GM18868 (cell line): ENCODE data around the gene MYO3A.

ENCODE experiments used
- ATAC-seq: cut with Tn5 transposase; IDR thresholded peaks from one replicate; pipeline ENCODE4 v1.9.1; 2021; ENCODE audit warnings: mild to moderate bottlenecking, moderate library complexity; ENCODE audit not compliant: unreplicated experiment

The MYO3A gene

GRCh38 chr10:26211781-26212444 lies 277.9 kb downstream of the MYO3A start:
- ATAC-seq: no peak

DNA sequence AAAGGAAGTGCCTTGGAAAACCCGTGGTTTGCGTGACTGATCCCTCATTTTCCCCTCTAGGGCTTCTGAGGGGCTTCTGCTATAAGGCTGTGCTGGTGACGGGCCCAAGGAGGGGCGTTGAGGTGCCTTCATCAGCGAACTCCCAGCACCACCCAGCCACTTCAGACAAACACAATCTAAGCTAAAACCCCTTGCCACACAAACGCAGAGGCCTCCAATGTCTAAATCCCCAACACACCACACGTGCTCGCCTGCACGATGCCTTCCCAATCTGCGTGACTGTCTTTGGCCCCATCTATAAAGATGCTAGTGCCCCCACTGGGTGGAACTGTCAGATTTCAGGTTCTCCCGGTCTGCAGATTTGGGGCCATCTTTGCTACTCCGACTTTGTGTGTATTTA lies 278.5 kb downstream of the MYO3A start:
- no peak for ATAC-seq

DNA sequence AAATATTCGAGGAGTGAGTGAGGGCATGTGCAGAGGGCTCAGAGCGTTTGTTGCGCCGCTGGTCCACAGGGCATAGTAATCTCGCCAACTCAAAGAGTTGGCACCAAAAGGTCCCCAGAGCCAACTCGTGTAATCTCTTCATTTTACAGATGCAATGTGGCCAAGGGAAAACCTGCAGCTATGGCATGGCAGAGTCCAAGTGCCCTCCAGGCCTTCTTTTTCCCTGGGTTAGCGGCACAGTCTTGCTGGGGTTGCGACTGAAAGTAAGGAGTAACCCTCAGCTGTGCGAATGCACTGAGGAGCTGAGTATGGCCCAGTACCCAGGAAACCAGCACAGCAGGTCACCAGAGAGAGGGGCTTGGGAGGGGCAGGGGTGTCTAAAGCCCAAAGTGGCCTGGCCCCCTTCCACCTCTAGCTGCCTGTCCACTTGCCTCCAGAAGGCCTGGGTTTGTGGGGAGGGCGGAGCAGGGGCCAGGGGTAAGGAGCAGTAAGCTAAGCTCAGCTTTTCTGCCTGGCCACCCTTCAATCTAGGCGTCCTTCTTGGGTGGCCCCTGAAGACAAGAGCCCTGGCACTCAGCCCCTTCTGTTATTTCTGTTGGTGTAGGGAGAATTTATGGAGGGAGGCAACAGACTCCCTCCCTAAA lies 279.2 kb downstream of the MYO3A start:
- ATAC-seq: no peak

GRCh38 chr10:26214004-26214403 lies 280.0 kb downstream of the MYO3A start:
- no peak for ATAC-seq

DNA sequence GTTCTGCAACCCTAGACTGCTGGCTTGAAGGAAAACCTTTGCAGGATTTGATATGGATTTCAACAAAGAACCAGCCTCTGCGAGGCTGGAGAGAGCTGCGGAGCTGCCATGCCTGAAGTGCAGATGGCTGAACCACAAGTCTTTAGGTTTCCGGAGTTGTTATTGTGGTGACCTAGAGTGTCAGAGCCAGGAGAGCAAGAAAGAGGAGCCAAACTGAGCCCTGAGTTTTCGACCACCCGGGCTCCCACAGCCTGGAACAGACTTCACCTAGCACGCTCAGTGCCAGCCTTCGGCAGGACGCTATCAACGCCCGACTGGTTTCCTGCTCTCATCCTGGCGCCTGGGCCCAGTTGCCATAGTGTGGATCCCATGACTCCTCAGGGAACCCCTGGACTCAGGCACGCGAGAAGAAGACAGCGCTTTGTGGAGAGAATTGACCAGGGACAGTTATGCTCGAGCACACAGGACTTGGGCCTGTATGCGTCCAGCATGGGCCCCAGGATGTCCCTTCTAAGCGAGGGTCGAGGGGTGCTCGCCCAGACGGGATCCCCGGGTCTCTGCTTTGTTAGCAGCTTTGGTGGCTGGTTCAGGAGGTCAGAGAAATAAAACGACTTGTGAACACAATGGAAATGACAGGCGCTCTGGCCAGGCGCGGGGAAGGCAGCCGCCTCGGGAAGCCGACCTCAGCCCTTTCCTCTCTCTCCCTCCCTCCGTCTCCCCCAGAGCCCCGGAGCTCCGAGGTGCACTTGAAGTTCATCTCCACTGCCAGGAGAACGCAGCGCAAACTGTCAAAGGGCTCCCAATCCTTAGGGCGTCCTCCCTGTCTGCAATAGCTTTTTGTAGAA lies 280.7 kb downstream of the MYO3A start:
- ATAC-seq: no peak

DNA sequence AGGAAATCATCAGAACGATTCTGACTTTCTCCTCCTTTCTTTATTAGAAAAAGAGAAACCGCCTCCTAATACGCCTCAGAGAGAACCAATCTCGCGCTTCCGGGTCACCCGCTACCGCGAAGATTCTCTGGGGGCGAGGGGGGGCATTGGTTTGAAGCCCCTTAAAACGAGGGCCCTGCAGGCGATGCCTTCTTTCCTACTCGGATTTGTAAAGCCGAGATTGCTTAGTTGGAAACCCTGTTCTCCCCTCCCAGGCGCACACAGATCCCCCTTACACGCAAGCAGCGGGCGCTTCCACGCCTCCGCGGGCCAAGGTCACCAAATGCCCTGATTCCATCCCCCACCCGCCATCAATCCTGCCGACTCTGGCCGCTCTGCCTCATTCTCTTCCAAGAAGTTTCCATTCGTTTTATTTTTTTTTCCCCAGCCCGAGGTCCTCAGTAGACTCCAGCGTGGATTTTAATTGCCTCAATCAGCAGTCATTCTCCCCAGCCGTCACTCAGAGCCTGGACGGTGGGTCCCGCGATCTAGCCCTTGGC lies 281.4 kb downstream of the MYO3A start:
- no peak for ATAC-seq

DNA sequence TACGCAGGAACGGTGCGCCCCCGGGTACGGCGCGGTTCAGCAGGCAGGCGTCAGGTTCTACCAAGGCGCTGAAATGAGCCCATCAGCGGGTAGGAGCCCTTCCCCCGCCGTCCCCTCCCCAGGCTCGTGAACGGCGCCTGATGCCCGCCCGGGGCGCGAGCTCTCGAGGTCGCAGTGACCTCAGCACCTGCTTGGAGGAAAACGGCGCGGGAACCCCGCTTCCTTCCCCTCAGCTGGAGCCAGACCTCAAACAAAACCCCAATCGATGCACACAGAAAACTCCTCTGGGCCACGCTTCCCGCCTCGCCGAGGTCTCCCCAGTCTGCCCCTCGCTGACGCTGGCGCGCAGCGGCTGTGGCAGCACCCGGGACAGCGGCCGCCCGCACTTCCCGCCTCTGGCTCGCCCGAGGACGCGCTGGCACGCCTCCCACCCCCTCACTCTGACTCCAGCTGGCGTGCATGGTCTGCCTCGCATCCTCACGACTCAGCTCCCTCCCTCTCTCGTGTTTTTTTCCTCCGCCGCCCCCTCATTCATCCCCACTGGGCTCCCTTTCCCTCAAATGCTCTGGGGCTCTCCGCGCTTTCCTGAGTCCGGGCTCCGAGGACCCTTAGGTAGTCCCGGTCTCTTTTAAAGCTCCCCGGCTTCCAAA lies 282.0 kb downstream of the MYO3A start:
- no peak for ATAC-seq

DNA sequence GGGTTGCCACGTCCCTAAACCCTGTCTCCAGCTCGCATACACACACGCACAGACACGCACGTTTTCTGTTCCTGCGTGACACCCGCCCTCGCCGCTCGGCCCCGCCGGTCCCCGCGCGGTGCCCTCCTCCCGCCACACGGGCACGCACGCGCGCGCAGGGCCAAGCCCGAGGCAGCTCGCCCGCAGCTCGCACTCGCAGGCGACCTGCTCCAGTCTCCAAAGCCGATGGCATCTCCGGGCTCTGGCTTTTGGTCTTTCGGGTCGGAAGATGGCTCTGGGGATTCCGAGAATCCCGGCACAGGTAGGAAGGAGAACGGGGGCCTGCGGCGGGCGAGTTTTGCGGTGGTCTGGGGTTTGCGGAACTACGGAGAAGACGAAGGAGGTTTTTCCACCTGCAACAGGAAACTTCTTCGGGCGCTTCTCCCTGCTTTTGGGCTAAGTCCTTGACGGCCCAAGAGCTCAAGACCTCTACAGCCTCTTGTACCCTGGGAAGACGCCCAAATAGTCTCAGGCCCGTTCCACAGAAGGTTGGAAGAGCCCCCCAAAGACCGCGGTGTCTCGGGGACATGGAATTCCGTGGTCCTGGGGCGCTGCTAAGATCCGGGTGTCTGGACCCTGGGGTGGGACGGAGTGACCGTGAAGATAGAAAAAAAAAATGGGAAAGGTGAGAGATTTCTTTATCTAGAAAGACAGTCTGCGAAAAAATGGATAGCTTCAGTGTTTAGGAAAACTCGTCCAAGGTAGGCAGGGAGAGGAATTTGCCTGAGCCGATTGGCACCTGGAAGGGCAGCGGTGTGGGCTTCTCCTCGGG lies 282.8 kb downstream of the MYO3A start, which contains the start of gene GAD2:
Gene GAD2 (plus strand): TSS at position 190 of the 811 bp plus-strand sequence. CDS start 36 bp downstream, at position 226.
- ATAC-seq: no peak

- no peak for ATAC-seq
Measured at GRCh38 chr10:26217396-26218086, 283.5 kb downstream of the MYO3A start.

GRCh38 chr10:26219676-26220075 lies 285.6 kb downstream of the MYO3A start:
- no peak for ATAC-seq

GRCh38 chr10:26220901-26221300 lies 286.9 kb downstream of the MYO3A start:
- ATAC-seq: no peak

GRCh38 chr10:26221541-26221940 lies 287.5 kb downstream of the MYO3A start:
- ATAC-seq: no peak

- no peak for ATAC-seq
Measured at GRCh38 chr10:26222563-26222962, 288.5 kb downstream of the MYO3A start.

GRCh38 chr10:26225322-26225721 lies 291.3 kb downstream of the MYO3A start:
- no peak for ATAC-seq

DNA sequence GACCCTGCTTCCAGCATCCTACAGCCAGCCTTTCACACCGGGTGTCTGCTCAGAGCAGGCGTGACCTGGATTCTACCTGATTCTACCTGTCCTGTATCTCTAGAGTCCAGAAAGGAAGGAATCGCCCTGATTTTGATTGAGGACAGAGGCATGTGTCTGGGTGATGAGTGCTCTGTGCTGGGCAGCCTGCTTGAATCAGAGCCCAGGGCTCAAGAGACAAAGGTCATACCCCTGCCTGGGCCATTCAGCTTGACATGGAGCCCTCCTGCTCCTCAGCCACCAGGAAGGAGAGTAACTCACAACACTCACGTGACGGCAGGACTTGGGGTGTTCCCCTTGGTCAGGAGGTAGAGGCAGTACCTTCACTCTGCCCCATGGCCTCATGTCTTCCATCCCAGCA lies 293.8 kb downstream of the MYO3A start:
- no peak for ATAC-seq

GRCh38 chr10:26232174-26232573 lies 298.1 kb downstream of the MYO3A start:
- no peak for ATAC-seq

DNA sequence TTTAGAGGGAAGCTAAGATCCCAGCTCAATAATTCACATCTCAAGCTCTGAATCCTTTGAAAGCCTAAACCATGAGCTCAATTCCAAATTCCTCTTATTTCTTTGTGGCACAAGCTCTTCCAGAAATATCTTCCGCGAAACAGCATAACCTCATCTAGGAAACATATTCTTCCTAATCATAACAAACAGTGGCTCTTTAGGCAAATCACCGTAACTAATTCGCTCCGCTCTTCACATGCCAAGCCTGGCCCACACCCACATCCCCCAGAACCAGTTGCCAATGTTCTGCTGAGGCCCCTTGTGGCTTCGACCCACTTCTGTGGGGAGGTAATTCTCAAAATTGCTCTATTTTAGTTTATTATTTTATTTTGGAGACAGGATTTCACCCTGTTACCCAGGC lies 301.7 kb downstream of the MYO3A start:
- no peak for ATAC-seq

DNA sequence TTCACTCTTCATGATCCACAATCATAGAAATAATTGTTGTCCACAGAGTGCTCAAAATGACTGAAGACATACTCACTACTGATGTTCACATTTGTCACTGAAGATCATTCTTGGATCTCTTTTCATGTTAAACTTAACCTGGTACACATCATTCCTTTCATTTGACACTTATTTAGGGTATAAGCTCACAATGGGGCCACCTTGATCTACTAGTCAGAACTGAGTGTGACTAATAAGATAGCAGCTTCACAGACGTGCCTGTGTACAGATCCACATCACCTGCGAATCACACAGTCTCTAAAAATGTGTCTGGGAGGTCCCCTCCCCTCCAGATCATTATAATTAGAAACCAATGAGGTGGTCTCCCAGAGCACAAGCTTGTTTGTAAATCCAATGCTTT lies 304.3 kb downstream of the MYO3A start:
- no peak for ATAC-seq

DNA sequence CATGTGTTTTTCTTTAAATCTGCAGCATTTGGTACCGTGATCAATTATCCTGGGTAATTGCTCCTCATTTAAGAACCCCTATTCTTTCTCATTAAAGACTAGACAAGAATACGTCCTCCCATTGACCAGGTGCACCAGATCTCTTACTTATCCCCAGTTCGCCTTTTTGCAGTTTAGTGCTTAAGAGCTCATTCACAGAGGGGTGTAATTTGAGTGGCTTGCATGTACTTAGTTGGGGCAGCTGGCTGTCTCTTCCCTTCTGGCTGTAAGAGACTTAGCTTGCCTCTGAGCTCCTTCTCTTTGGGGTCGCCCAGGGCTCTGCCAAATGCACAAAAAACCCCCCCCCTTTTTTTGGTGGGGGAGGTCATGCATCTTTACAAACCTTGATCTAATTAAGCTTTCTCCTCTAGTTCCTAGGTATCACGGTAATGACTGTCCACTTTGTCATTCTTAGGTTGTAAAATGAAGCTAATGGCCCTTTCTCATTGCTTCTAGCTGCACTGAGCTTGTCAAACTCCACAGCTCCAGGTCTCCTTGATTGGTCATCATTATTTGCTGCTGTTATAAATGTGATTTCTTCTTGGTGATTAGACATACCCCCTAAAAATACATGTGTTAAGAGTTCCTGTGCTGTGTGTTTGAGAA lies 308.8 kb downstream of the MYO3A start:
- ATAC-seq: no peak
